HG02610 (cell line): ENCODE data around the gene GYPC.

Source experiments
- ATAC-seq: cut with Tn5 transposase; IDR thresholded peaks from one replicate; pipeline ENCODE4 v1.9.1; 2021; ENCODE audit warnings: mild to moderate bottlenecking, moderate library complexity; ENCODE audit not compliant: unreplicated experiment

The GYPC gene

DNA sequence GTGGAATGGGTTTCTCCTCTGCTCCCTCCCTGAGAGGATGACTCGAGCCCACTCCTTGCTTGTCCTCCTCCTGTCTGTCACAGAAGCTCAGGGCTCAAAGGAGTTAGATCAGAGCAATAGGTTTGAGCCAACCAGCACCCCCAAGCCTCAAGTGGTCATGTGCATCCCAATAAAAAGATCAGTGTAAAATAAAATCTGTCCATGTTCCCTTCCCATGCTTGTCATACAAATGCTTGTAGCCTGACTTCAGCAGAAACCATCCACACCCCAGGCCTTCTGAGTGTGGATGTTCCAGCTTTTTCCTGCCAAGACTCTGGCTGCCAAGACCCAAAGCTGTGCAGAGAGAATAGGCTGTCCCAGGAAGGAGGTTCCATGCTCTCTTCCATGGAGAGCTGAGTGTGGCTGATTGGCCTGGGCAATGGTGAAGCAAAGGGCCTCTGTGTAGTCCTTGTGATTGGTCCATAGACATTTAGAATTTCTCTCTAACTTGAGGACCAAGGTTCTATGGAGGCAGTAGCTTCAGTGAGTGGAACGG, 67.4 kb downstream of the GYPC start:
- ATAC-seq, result no peak

DNA sequence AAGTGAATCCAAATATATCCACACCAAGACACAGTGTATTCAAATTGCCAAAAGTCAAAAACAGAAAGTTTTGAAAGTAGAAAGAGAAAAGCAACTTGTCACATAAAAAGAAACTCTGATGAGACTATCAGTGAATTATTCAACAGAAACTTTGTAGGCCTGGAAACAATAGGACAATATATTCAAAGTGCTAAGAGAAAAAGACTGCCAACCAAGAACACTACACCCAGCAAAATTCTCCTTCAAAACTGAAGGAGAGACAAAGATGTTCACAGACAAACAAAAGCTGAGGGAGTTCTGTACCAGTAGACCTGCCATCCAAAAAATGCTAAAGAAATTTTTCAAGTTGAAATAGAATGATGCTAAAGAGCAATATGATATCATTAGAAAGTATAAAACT, 69.6 kb downstream of the GYPC start:
- no peak for ATAC-seq

DNA sequence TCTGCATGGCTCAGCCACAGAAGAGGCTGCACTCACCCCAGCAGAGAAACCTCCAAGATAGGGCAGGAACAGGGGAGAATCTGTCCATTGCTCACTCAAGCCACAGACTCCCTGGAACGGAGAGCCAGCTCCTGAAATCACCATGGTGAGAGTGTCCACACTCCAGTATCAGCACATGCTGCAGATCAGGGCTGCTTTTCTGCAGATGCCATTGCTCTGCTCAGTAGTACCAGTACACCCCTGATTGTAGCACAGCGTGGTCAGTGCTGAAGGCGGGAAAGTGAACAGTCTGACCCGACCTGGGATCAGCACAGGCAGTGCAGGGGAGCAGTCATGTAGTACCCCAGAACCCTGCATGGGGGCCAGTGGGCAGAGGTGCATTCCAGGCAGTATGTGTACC, 73.9 kb downstream of the GYPC start:
- ATAC-seq, result no peak

DNA sequence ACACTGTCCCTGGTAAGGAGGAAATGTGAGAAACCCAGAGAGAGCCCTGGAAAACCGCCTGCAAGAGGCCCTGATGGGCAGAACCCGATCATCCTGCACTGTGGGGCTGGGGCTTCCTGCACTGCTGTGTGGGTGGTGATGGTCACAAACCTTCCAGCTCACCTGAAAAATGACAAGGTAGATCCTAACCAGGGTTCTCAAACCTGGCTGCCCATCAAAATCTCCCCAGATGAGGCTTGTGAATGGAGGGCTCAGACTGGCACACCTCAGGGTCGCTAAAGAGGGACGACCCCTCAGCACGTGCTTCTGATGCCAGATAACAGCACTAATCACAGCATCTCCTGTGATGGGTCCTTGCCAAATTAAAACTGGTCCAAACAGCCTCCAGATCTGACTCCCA, 74.7 kb downstream of the GYPC start:
- no peak for ATAC-seq

DNA sequence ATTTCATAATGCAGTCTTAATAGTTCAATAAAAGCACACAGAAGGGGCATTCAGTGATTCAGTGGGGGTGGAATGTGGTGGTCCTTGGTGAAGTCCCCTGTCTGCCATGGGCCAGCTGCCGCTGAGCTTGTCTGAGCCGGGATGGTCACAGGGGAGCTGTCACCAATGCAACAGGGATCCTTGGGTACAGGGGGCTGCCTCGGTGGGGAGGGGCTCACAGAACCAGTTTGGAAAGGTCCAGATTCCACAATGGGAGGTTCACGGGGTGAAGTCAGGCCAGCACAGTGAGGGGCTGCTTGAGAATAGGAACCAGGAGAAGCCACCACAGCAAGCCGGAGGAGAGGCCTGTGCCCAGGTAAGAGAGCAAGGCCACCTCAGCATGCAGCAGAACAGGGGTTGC, 75.4 kb downstream of the GYPC start:
- no peak for ATAC-seq

DNA sequence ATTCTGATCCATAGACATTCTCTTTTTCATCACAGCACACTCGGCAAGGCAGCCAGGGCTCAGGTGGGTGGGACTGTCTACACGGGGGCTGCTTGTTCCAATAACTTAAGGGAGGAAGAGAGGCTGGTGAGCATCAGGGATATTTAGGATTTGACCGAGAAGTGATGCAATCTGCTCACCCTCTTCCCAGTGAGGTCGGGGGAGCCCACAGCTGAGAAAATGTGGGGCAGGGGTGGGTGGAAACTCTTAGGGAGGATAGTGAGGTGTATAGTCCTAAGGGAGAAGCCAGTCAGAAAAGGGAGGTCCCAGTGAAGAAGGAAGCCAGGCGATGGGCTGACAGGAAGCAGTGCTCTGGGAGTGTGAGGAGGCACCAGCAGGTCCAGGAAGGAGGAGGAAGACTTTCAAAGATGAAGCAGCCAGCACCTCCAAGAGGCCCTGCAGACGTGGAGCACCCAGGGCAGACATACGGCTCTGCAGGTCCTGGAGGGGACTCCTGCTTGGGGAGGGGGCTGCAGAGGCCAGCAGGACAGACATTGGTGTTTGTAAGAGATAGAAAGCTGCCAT, 76.8 kb downstream of the GYPC start:
- no peak for ATAC-seq

DNA sequence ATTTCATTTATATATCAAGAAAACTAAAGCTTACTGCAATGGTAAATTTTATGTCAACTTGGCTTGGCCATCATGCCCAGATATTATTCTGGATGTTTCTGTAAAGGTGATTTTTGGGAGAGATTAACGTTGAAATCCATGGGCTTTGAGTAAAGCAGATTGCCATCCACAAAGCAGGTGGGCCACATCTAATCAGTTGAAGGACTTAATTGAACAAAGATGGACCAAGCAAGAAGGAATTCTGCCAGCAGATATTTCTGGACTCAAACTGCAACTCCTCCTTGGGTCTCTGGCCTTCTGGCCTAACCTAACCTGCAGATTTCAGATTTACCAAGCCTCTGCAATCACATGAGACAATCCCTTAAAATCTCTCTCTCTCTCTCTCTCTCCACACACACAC, 77.8 kb downstream of the GYPC start:
- no peak for ATAC-seq

DNA sequence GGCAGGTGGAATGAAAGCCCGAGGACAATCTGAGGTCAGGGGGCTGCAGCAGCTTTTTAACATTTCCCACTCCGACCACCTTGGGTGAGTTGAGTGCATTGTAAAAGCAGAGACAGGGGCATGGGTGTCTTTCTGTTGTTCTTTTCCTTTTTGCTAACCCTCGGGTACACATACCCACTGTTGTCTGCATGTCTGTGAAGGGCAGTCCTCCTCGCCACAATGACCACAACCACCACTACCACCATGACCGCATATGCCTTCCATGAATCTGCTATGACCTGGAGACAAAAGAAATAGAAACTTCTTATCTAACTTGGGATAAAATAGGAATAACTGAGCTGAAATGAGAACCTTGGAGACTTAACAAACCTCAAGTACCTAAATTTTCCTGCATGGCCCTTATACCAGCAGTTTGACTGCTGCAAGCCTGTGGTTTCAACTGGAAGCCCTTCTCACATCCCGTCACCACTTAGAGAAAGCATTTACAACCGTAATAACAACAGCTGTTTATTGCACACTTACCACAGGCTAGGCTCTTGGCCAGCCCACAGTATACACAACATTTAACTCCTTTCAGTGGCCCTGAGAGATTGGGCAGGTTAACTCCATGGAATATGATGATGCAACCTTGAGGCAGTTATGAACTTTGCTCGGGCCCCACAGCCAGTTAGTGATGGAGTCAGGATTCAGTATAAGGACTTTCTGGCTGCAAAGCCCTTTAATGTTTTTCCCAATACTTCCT, 80.3 kb downstream of the GYPC start:
- ATAC-seq, result no peak

- no peak for ATAC-seq
Measured at GRCh38 chr2:126739141-126739540, 83.2 kb downstream of the GYPC start.

GRCh38 chr2:126744640-126745039, 88.7 kb downstream of the GYPC start:
- no peak for ATAC-seq
